NB4 (cell line): ENCODE measurements around the gene KDM4C.

Experiments
- CTCF ChIP-seq: IDR thresholded peaks from one replicate; pipeline ENCODE4 v1.5.1; 2012; ENCODE audit warnings: low read depth, low read length
- POLR2A ChIP-seq: IDR thresholded peaks from 2 replicates; pipeline ENCODE4 v1.6.1; 2011; ENCODE audit warnings: mild to moderate bottlenecking; ENCODE audit not compliant: insufficient read length; ENCODE audit errors: extremely low read depth

- no peak for TF ChIP-seq POLR2A
- no peak for TF ChIP-seq CTCF
Measured at GRCh38 chr9:6961845-6962522, 204.2 kb downstream of the KDM4C start.
